ENCODE results near the gene FOXL2. TPM values are rescaled to one million over a fixed set of nuclear protein-coding genes. Genes with fewer than 3 reads are reported as not detected.

Gene FOXL2
- total and polyA plus RNA-seq, 9 of the 15 experiments (the other 6 are each of a cell fraction or from before 2014, with no cell fraction given): 0.27 to 22.1 (median 3.2) TPM

DNA sequence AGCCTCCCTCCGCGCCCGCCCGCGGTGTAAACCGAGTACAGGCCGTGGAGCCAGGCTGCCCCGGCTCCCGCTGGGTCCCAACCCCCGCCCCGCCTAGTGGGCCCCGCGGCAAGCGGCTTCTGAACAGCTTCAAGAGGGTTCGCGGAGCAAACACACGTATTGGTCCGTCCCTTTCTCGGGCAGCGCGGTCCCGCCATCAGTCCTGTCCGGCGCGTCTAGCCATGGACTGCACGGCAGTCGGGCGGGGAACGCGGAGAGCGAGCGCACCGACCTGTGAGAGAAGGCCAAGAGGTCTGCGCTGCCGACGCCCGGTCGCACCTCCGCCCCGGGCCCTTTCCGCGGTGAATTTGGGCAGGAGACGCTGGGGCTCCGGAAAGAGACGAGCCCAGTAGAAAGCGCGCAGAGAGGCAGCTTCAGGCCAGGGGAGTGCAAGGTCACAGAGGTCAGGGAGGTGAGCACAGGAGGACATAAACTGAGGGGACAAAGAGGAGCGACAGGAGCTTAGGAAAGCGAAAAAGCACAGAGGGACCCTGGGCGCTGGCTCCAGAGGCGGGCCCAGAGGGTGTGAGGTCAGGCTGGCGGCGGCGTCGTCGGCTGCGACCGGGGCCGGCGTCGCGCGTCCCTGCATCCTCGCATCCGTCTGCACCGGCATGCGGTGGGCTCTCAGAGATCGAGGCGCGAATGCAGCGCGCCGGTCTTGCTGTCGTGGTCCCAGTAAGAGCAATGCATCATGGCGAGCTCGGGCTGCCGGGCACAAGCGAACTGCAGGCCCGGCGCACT lies 1.8 kb downstream of the FOXL2 start (continued):
- TF ChIP-seq TCFL5 (CRISPR knock-in tag; conservative IDR thresholded peaks at IDR 0.05): no peak
- TF ChIP-seq ZNF592 (IDR thresholded peaks at IDR 0.05): 0 out of 2 replicates have a peak, but pooled peaks have one; percentile 65
- TF ChIP-seq CTBP1 (IDR thresholded peaks at IDR 0.05; ENCODE audit: borderline replicate concordance): peak; percentile 53; the same call in 1 of the 2 replicates
- TF ChIP-seq ZC3H4 (CRISPR knock-in tag; IDR thresholded peaks at IDR 0.05; ENCODE audit: borderline replicate concordance): no peak
- no peak for TF ChIP-seq CBFB (CRISPR knock-in tag; IDR thresholded peaks at IDR 0.05)
- no peak for TF ChIP-seq KHSRP (IDR thresholded peaks at IDR 0.05)
- 0 out of 4 replicates have a peak, but pooled peaks of 1 of the 2 experiments have one; percentile 47 for TF ChIP-seq NONO (IDR thresholded peaks at IDR 0.05; ENCODE audit: low read depth in 2 of 2, low read length in 1 of 2)
- TF ChIP-seq, protein P1, sequence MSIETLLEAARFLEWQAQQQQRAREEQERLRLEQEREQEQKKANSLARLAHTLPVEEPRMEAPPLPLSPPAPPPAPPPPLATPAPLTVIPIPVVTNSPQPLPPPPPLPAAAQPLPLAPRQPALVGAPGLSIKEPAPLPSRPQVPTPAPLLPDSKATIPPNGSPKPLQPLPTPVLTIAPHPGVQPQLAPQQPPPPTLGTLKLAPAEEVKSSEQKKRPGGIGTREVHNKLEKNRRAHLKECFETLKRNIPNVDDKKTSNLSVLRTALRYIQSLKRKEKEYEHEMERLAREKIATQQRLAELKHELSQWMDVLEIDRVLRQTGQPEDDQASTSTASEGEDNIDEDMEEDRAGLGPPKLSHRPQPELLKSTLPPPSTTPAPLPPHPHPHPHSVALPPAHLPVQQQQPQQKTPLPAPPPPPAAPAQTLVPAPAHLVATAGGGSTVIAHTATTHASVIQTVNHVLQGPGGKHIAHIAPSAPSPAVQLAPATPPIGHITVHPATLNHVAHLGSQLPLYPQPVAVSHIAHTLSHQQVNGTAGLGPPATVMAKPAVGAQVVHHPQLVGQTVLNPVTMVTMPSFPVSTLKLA (conservative IDR thresholded peaks at IDR 0.05): no peak
- peak; percentile 28 for TF ChIP-seq TOE1 (IDR thresholded peaks at IDR 0.05; ENCODE audit: borderline replicate concordance)
- no peak for TF ChIP-seq TOE1 (CRISPR knock-in tag; IDR thresholded peaks at IDR 0.05; ENCODE audit: borderline replicate concordance, low read depth)
- peak; percentile 66 for TF ChIP-seq FIP1L1 (IDR thresholded peaks at IDR 0.05; ENCODE audit: low read depth, low read length, poor library complexity, severe bottlenecking)
- TF ChIP-seq HNRNPLL (IDR thresholded peaks at IDR 0.05; ENCODE audit: low read depth, low read length, poor library complexity, severe bottlenecking): peak; percentile 73
- TF ChIP-seq PHF8 (IDR thresholded peaks at IDR 0.05; ENCODE audit: borderline replicate concordance, low read length): peak; percentile 39; the same call in 1 of the 2 replicates
- TF ChIP-seq, protein P2, sequence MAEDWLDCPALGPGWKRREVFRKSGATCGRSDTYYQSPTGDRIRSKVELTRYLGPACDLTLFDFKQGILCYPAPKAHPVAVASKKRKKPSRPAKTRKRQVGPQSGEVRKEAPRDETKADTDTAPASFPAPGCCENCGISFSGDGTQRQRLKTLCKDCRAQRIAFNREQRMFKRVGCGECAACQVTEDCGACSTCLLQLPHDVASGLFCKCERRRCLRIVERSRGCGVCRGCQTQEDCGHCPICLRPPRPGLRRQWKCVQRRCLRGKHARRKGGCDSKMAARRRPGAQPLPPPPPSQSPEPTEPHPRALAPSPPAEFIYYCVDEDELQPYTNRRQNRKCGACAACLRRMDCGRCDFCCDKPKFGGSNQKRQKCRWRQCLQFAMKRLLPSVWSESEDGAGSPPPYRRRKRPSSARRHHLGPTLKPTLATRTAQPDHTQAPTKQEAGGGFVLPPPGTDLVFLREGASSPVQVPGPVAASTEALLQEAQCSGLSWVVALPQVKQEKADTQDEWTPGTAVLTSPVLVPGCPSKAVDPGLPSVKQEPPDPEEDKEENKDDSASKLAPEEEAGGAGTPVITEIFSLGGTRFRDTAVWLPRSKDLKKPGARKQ (CRISPR knock-in tag; IDR thresholded peaks at IDR 0.05): peak; percentile 12; the same call in 1 of the 2 replicates
- TF ChIP-seq ETS1 (conservative IDR thresholded peaks at IDR 0.05; ENCODE audit: control insufficient read depth, low read depth, low read length): peak; percentile 48; the same call in 1 of the 2 replicates
- TF ChIP-seq PRPF4 (IDR thresholded peaks at IDR 0.05; ENCODE audit: insufficient read depth, low read depth, low read length, poor library complexity, severe bottlenecking): no peak
